22Rv1 (cell line): ENCODE measurements around the gene MYO18B.

Source experiments
- H3K27ac ChIP-seq: fragments of 450-650 bp; 2 replicates; pipeline ENCODE4 v1.5.1; 2017
- CTCF ChIP-seq: fragments of 450-650 bp; IDR thresholded peaks from 2 replicates; pipeline ENCODE4 v1.5.1; 2017; ENCODE audit warnings: mild to moderate bottlenecking
- ZFX ChIP-seq: fragments of 450-650 bp; IDR thresholded peaks from 2 replicates; pipeline ENCODE4 v1.6.1; 2017; ENCODE audit warnings: antibody characterized with exemption, borderline replicate concordance

Gene MYO18B

GRCh38 chr22:26047516-26047915 lies 305.5 kb downstream of the MYO18B start:
- no peak overlapping the region for H3K27ac ChIP-seq
- TF ChIP-seq CTCF (no peak), ZFX (no peak)

- TF ChIP-seq ZFX (no peak), CTCF (no peak)
Observed at GRCh38 chr22:26047920-26048319, 305.9 kb downstream of the MYO18B start.

GRCh38 chr22:26050079-26050478 lies 308.1 kb downstream of the MYO18B start:
- TF ChIP-seq ZFX (no peak), CTCF (no peak)
- H3K27ac ChIP-seq = no peak overlapping the region

More at GRCh38 chr22:26047920-26048319, 305.9 kb downstream of the MYO18B start:
- no peak overlapping the region for H3K27ac ChIP-seq

GRCh38 chr22:26053737-26054316 lies 311.8 kb downstream of the MYO18B start:
- no peak for TF ChIP-seq ZFX
- no peak for TF ChIP-seq CTCF
- H3K27ac ChIP-seq = no peak overlapping the region

GRCh38 chr22:26054841-26055605 lies 313.0 kb downstream of the MYO18B start:
- TF ChIP-seq ZFX = no peak
- TF ChIP-seq CTCF = no peak

GRCh38 chr22:26055693-26056092 lies 313.7 kb downstream of the MYO18B start:
- no peak for TF ChIP-seq CTCF
- no peak for TF ChIP-seq ZFX
- H3K27ac ChIP-seq = no peak overlapping the region

More at GRCh38 chr22:26054841-26055605, 313.0 kb downstream of the MYO18B start:
- no peak overlapping the region for H3K27ac ChIP-seq
